ENCODE results near the gene NOSIP.

NOSIP gene

DNA sequence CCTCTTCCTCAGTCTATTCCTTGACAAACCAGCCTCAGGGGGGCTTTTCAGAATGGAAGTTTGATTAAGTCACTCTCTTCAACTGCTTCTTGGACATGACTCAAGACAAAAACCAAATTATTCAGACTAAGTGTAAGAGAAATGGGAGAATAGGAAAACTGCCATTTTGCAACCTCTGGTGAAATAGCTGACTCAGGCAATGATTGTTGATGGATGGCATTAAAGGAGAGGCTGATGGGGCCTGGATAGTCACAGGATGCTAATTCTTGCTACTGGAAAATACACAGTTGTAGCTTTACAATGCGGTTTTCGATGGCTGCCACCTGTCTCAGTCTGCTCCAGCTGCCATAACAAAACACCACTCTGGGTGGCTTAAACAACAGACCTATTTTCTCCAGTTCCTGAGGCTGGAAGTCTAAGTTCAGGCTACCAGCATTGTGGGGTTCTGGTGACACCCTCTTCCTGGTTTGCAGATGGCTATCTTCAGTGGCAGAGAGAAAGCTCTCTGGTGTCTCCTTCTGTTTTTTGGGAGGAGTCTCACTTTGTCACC is 6.1 kb downstream of the NOSIP start:
- in situ Hi-C loops (cut with MboI; ENCODE audit: low sequenced_read_pairs) = no loop called here

DNA sequence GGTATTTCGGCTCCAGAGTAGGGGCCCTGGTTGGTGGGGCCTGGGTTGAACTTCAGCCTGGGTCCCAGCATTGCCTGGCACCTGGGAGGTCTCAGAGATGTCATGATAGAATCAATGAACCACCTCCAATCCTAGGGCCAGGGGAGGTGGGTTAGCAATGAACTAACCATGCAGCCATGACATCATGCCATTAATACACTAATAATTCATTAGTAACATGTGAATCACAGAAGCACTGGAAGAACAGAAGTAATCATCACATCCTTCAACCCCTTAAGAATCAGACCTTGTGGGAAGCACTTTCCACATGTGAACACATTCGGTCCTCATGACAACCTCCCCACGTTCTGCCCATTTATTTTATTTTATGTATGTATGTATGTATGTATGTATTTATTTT is 6.9 kb downstream of the NOSIP start:
- in situ Hi-C loops (cut with MboI; ENCODE audit: low sequenced_read_pairs) = no loop called here

- in situ Hi-C loops (cut with MboI; ENCODE audit: low sequenced_read_pairs) = no loop called here
Observed at GRCh38 chr19:49573009-49573408, 7.3 kb downstream of the NOSIP start.

- in situ Hi-C loops (cut with MboI; ENCODE audit: low sequenced_read_pairs) = no loop called here
Observed at GRCh38 chr19:49570997-49571676, 9.2 kb downstream of the NOSIP start.

- in situ Hi-C loops (cut with MboI; ENCODE audit: low sequenced_read_pairs) = no loop called here
Observed at GRCh38 chr19:49570138-49570856, 10.1 kb downstream of the NOSIP start.

DNA sequence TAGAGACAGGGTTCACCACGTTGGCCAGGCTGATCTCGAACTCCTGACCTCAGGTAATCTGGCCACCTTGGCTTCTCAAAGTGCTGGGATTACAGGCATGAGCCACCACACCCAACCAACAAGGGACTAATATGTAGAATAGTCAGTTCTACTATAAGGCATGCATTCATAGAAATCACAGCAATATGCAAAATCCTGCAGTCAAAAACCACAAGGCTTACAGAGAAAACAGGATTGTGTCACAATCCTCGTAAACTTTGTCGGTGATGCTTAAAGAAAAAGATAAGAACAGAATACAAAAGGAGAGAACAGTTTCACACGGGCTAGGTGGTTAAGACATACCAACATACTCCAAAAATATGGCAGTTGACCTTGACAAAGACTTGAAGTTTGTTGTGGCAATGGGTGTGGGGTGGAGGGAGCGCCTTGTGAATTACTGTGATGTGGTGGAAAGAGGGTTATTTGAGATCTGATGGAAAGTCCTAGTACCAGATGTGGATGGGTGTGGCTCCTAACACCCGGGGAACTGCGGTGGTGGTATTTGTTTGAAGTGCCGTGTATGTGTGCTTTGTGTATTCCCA is 12.4 kb downstream of the NOSIP start:
- in situ Hi-C loops (cut with MboI; ENCODE audit: low sequenced_read_pairs) = no loop called here

DNA sequence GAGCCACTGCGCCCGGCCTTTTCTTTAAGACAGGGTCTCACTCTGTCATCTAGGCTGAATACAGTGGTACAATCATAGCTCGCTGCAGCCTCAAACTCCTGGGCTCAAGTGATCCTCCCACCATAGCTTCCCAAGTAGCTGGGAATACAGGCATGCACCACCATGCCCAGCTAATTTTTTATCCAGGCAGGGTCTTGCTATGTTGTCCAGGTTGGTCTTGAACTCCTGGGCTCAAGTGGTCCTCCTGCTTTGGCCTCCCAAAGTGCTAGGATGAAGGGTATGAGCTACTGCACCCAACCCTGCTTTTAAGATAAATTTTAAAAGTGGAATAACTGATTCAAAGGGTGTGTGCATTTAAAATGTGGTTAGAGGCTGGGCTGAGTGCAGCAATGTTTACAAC is 14.1 kb downstream of the NOSIP start:
- in situ Hi-C loops (cut with MboI; ENCODE audit: low sequenced_read_pairs) = no loop called here

GRCh38 chr19:49565261-49565660 is 15.1 kb downstream of the NOSIP start:
- in situ Hi-C loops (cut with MboI; ENCODE audit: low sequenced_read_pairs) = no loop called here

GRCh38 chr19:49564616-49565045 is 15.7 kb downstream of the NOSIP start:
- in situ Hi-C loops (cut with MboI; ENCODE audit: low sequenced_read_pairs) = no loop called here

- in situ Hi-C loops (cut with MboI; ENCODE audit: low sequenced_read_pairs) = no loop called here
Observed at GRCh38 chr19:49560358-49560900, 19.9 kb downstream of the NOSIP start.

DNA sequence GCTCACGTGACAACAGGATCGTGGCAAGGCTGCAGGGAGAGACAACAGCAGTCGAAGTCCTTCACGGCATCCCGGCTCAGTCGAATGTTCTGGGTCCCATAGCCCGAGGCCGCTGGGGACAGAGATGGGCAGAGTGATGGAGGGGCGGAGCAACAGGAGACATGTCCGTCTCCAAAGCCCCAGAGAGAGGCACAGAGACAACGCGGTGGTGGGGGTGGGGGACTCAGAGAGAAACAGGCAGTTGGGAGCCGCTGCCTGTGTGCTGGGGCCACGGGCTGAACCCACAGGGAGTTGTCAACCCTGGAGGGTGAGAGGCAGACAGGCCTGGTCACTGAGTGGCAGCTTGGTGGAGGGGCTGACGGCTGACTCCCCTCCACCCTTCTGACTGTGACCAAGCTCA is 20.4 kb downstream of the NOSIP start:
- in situ Hi-C loops (cut with MboI; ENCODE audit: low sequenced_read_pairs) = no loop called here

DNA sequence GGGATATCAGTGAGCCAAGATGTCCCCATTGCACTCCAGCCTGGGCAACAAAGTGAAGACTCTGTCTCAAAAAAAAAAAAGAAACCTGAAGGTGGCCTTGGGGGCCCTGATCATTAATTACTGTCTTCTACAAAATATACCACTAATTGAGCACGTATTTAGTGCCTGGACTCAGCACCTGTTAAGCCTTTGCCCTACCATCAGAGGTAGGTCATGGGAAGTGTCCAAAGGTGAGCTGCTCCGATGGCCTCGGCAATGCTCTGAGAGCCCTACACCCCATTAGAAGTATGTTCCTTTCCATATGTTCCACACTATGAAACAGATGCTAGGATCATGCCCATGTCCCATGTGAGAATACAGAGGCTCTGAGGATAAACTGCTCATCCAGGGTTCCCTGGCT is 20.9 kb downstream of the NOSIP start:
- in situ Hi-C loops (cut with MboI; ENCODE audit: low sequenced_read_pairs) = no loop called here

- in situ Hi-C loops (cut with MboI; ENCODE audit: low sequenced_read_pairs) = no loop called here
Observed at GRCh38 chr19:49558591-49558990, 21.8 kb downstream of the NOSIP start.

GRCh38 chr19:49557641-49558325 is 22.6 kb downstream of the NOSIP start:
- in situ Hi-C loops (cut with MboI; ENCODE audit: low sequenced_read_pairs) = no loop called here

DNA sequence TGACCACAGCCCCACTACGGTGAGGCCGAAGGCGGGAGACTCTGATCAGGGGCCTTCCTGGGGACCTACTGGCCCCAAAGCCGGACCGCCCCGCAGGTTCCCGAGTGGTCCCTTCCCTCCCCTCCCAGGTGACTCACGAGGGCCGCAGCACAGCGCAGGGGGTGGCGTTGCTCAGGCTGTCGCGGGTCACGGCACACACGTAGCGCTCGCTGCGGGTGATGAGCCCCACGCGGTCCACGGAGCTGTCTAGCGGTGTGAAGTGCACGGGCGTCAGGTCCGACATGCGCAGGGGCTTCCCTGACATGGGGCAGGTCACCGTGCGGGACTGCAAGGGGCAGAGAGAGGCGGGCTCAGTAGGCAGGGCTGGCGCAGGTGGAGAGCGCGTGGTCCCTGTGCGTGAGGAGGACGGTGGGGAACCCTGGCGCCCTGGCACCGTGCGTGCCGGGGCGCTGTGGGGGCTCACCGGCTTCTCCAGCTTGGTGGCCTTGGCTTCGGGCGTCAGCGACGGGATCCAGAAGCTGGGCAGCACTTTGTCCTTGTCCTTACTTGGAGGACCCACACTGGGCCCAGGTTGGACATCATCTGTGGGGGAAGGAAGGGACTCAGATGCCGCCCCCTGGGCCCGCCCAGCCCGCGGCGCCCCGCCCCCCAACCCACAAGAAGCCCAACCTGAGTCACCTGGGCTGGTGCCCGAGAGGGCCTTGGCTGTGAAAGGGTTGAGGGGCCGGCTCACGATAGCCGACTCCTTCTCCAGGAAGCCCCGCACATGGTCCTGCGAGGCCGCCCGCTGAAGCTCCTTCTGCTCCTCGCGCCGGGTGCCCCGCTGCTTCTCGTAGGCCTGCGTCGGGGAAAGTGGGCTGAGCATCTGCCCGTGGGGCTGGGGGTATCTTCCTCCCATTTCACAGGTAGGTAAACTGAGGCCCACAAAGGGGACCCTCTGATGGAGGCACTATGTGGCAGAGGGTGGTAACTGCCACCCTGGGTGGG is 23.7 kb downstream of the NOSIP start:
- in situ Hi-C loops (cut with MboI; ENCODE audit: low sequenced_read_pairs) = no loop called here

DNA sequence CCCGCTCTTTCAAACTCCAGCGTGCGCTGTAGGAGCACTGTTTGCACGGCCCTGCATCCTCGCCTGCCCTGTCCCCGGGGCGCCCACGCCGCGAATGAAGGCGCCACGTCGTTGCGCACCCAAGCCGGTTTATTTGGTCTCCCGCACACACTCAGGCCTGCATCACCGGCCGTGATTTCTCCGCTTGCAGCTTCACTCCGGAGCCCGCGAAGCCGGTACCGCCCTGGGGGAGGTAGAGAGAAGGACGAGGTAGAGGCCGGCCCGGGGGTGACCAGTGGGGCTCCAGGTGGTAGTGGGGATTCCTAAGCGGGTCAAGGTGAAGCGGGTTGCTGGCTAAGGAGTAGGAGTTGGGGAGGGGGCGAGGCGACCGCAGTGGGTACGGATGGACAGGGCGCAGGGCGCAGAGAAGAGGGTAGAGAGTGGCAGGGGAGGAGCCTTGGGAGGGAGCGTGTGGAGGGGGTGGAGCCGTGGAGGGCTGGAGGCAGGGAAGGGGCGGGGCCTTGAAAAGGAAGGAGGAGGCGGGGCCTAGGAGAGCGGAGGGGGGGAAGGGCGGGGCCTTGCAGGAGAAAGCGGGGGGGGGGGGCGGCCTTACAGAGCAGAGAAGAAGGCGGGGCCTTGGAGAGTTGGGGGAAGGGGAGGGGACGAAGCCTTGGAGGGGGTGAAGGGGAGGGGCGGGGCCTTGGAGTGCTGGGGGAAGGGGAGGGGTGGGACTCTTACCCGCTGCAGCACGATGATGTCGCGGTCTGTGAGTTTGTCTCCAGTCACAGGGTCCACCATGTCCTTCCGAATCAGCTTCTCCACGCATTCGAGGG is 24.6 kb downstream of the NOSIP start:
- in situ Hi-C loops (cut with MboI; ENCODE audit: low sequenced_read_pairs) = no loop called here

DNA sequence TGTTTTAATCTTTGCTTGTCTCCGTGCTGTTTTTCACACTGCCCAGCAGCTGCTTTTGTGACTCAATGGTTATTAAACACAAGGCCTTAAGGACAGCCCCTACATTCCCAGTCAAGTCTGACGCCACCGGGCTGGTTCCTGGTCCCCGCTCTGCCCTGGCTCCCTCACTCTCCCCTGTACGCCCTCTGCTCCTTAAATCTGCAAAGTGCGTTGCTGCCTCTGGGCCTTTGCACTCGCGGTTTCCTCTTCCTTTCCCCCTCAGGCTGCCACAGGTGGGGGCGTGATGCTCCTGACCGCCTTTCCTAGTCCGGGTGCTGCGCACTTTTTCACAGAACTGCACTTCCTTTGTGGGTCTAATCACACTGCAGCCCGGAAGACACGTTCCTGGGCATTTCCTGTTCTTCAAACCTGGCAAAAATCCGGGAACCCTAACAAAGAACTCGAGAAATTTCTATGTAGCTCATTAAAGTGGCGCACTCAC is 25.6 kb downstream of the NOSIP start:
- in situ Hi-C loops (cut with MboI; ENCODE audit: low sequenced_read_pairs) = no loop called here

DNA sequence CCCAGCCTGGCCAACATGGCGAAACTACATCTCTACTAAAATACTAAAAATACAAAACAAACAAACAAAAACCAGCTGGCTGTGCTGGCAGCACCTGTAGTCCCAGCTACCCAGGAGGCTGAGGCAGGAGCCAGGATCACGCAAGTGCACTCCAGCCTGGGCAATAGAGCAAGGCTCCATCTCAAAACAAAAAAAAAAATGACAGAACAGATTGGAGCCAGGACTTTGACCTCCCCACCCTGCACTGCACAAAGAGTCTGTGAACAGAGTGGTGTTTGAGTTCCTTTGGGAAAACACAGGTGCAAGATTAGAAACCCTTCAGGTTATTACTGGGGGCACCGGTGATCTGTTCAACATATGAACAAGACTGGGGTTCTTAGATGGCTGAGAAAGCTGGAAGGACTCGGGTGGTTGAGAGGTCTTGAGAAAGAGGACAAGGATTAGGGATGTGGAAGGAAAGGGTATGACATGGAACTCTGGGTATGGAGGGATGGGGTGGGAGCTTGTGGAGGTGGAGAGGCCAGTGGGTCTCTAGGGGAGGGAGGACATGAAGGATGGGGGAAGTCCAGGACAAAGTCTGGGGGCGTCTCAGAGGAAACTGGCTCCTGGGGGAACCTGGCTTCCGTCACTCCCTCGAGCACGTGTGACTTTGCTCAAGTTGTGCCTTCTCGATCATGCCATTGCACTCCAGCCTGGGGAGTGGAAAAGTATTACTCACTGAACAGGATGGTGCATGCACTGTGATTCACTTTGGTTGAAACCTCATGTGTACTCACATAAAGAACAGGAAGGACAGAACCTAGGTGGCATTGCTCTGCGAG is 26.7 kb downstream of the NOSIP start:
- in situ Hi-C loops (cut with MboI; ENCODE audit: low sequenced_read_pairs) = no loop called here

All from HL-60/S4 treated with phorbol 12-myristate 13-acetate at 8.2 ng/mL for 4 days and 3 days (cell line).